Ascending aorta (tissue), 2 donors: ENCODE data around the gene ADGRE1. TPM values are rescaled to one million over a fixed set of nuclear protein-coding genes. Genes with fewer than 3 reads are reported as not detected.

ENCODE experiments used
- DNase-seq, 2 donors: peaks; one replicate each; pipeline ENCODE4 v3.0.0-alpha.2; 2019; ENCODE audit warnings: low spot score in 2 of 2
- H3K27ac ChIP-seq, 2 donors: fragments of 200-600 bp; sonication (generic); one replicate each; pipeline ENCODE4 v1.5.1; 2016 to 2017; ENCODE audit warnings: mild to moderate bottlenecking in 1 of 2
- H3K27me3 ChIP-seq: fragments of 200-600 bp; sonication (generic); one replicate; pipeline ENCODE4 v1.5.1; 2017
- H3K36me3 ChIP-seq, 2 donors: fragments of 200-600 bp; sonication (generic); one replicate each; pipeline ENCODE4 v1.5.1; 2016
- H3K4me1 ChIP-seq, 2 donors: fragments of 200-600 bp; sonication (generic); one replicate each; pipeline ENCODE4 v1.5.1; 2016 to 2017; ENCODE audit warnings: mild to moderate bottlenecking in 1 of 2
- H3K4me3 ChIP-seq, 2 donors: fragments of 200-600 bp; sonication (generic); one replicate each; pipeline ENCODE4 v1.5.1; 2016 to 2017; ENCODE audit warnings: mild to moderate bottlenecking in 1 of 2
- H3K9me3 ChIP-seq, 2 donors: fragments of 200-600 bp; sonication (generic); one replicate each; pipeline ENCODE4 v1.5.1; 2016
- CTCF ChIP-seq, 3 experiments: fragments of 200-600 bp in 2 of 3; fragments of 450-650 bp in 1 of 3; sonication (generic) in 2 of 3; IDR thresholded peaks; one replicate each; pipeline ENCODE4 v1.5.1; 2016 to 2019; ENCODE audit warnings: antibody characterized with exemption in 3 of 3, mild to moderate bottlenecking in 1 of 3, moderate library complexity in 1 of 3
- intact Hi-C: fragments of 100-400 bp; cut with DNase I; formaldehyde crosslinking; loops from one replicate; pipeline ENCODE4 v1.15.1; 2023
- total RNA-seq: library from RNA; depleted of rRNA; stranded (reverse); fragments of >200 nt; gene quantifications from one replicate; pipeline ENCODE4 v1.1.0, GENCODE V29; 2016

The ADGRE1 gene
- total RNA-seq, 1 donor from 2014 or later = not detected

GRCh38 chr19:6925386-6925785, 38.0 kb downstream of the ADGRE1 start:
- intact Hi-C loops = no loop called here
- H3K36me3 ChIP-seq = no peaks in the 10 kb centered on the region
- no peak for DNase-seq
- H3K27me3 ChIP-seq = no peaks in the 10 kb centered on the region
- peaks cover 0 to 21% of the 10 kb centered on the region in 2 donors for H3K9me3 ChIP-seq
- H3K27ac ChIP-seq = no peak overlapping the region
- no peak overlapping the region for H3K4me3 ChIP-seq
- no peaks in the 10 kb centered on the region for H3K4me1 ChIP-seq
- TF ChIP-seq CTCF (IDR thresholded peaks at IDR 0.05) = no peak

GRCh38 chr19:6925801-6926751, 38.7 kb downstream of the ADGRE1 start:
- no peak overlapping the region for H3K4me3 ChIP-seq
- H3K4me1 ChIP-seq = no peaks in the 10 kb centered on the region
- no peaks in the 10 kb centered on the region for H3K36me3 ChIP-seq
- no peak for DNase-seq
- intact Hi-C loops = no loop called here
- no peak for TF ChIP-seq CTCF (IDR thresholded peaks at IDR 0.05)
- peaks cover 0 to 24% of the 10 kb centered on the region in 2 donors for H3K9me3 ChIP-seq
- H3K27ac ChIP-seq = no peak overlapping the region
- no peaks in the 10 kb centered on the region for H3K27me3 ChIP-seq

- Histone ChIP-seq H3K4me1 (no peaks in the 10 kb centered on the region), H3K27me3 (no peaks in the 10 kb centered on the region), H3K27ac (no peak overlapping the region), H3K4me3 (no peak overlapping the region), H3K9me3 (peaks cover 0 to 14% of the 10 kb centered on the region in 2 donors), H3K36me3 (no peaks in the 10 kb centered on the region)
- intact Hi-C loops = no loop called here
- DNase-seq = no peak
- no peak for TF ChIP-seq CTCF (IDR thresholded peaks at IDR 0.05)
These were observed 42.8 kb downstream of the ADGRE1 start for GRCh38 chr19:6930190-6930589.

- Histone ChIP-seq H3K27ac (no peak overlapping the region), H3K27me3 (no peaks in the 10 kb centered on the region), H3K4me1 (no peaks in the 10 kb centered on the region), H3K4me3 (no peak overlapping the region), H3K9me3 (peaks cover 0 to 6% of the 10 kb centered on the region in 2 donors), H3K36me3 (no peaks in the 10 kb centered on the region)
- intact Hi-C loops = no loop called here
- TF ChIP-seq CTCF (IDR thresholded peaks at IDR 0.05) = no peak
- DNase-seq = no peak
These were observed 47.7 kb downstream of the ADGRE1 start for GRCh38 chr19:6935069-6935468.

GRCh38 chr19:6935618-6936017, 48.2 kb downstream of the ADGRE1 start:
- no peak for TF ChIP-seq CTCF (IDR thresholded peaks at IDR 0.05)
- no peak for DNase-seq

More at GRCh38 chr19:6935618-6936017, 48.2 kb downstream of the ADGRE1 start:
- intact Hi-C loops = no loop called here
- H3K4me1 ChIP-seq = no peaks in the 10 kb centered on the region
- no peak overlapping the region for H3K27ac ChIP-seq
- H3K4me3 ChIP-seq = no peak overlapping the region
- H3K36me3 ChIP-seq = no peaks in the 10 kb centered on the region
- no peaks in the 10 kb centered on the region for H3K27me3 ChIP-seq
- H3K9me3 ChIP-seq = peaks cover 0 to under 1% of the 10 kb centered on the region in 2 donors
